A549 treated with CORT108297 at 1 μM for 4 hours (cell line): ENCODE results near the gene ITGB2. TPM values are rescaled to one million over a fixed set of nuclear protein-coding genes. Genes with fewer than 3 reads are reported as not detected.

Experiments
- total RNA-seq: library from RNA; stranded (reverse); fragments of 200-300 nt; extraction: Qiagen RNA extraction; gene quantifications from 5 replicates; pipeline ENCODE4 v1.2.3, GENCODE V29; 2022

Gene ITGB2
- 0.55 to 0.77 TPM (median 0.66 TPM) in 5 replicates for total RNA-seq

DNA sequence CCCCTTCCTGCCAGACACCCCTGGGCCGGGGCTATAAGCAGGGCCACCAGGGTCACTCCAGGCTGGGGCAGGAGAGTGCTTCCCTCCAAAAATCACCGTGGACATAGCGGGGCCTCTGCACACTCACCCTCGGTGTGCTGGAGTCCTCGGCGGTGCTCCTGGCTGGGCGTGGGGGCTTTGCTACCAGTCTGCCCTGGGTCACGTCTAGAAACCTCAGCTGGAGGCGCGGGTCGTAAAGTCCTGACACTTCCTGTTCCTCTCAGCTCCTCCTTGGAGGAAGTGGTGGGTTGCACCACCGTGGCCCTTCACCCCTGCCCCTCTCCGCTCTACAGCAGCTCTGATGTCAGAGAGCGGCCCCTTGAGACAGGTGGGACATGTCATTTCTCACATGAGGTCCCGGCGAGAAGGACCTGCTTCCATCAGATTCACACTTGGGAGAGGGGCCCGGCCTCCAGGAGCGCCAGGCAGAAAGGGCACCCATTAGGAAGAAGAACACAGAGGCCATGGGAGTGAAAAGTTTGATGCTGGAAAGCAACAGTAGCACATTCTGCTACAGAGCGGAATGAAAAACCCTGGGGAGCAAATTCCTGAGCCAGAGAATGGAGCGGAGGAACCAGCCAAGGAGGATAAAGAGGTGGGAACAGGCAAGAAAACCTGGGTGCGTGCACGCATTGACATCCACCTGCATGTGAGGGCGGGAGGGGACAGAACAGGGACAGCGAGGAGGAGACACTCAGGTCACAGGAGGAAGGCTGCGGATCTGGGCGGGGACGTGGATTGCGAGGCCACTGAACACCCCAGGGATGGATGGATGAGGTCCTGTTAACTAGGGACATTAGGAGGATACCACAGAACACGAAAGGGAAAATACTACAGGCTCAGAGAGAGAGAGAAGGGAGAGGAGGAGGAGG is at the start of gene ITGB2:
Gene ITGB2 (minus strand): TSS at position 206 of the 911 bp plus-strand sequence. CDS start 10,117 bp downstream, outside the sequence.

DNA sequence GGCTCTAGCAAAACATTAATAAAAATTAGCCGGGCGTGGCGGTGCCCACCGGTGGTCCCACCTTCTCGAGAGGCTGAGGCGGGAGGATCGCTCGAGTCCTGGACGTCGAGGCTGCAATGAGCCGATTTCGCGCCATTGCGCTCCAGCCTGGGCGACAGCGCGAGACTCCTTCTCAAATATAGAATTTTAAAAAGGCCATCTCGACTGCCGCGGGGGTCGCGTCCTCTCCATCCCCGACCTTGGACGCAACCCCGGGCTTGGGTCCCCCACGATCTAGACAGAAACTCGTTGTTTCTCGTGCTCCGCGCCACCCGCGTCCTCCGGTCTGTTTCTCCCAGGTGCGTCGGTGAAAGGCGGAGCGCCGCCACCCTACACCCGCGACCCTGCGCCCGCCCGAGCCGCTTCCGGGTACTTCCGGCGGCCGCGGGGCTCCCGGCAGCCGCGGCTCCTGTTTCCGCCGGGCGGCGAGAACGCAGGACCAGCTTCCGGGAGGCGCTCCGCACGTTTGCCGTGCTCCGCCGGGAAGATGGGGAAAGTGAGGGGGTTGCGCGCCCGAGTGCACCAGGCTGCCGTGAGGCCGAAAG is 18.9 kb upstream of the ITGB2 start, which contains the start of gene SLX9:
Gene SLX9 (plus strand): TSS at position 498 of the 584 bp plus-strand sequence. CDS start 29 bp downstream, at position 527.

GRCh38 chr21:44873356-44874239 is 47.1 kb downstream of the ITGB2 start, which contains the start of gene PTTG1IP:
PTTG1IP (minus strand) TSS chr21:44873690; CDS start chr21:44873616, 74 bp downstream.

Other genes with a start within 250 kb of the ITGB2 start
- gene KRTAP12-1, start 238.7 kb downstream of the ITGB2 start, total RNA-seq = not detected in 5 replicates
- not detected in 5 replicates for gene KRTAP10-12, start 223.7 kb downstream of the ITGB2 start, total RNA-seq
- not detected in 5 replicates for gene TSPEAR, start 209.3 kb downstream of the ITGB2 start, total RNA-seq
- gene UBE2G2, start 119.1 kb downstream of the ITGB2 start, total RNA-seq = 28.2 to 37.2 TPM (median 34.3 TPM) in 5 replicates
- 58.3 to 69.9 TPM (median 66.1 TPM) in 5 replicates for gene SUMO3, start 102.8 kb downstream of the ITGB2 start, total RNA-seq
- 94.0 to 104 TPM (median 98.7 TPM) in 5 replicates for gene PTTG1IP, start 47.2 kb downstream of the ITGB2 start, total RNA-seq
- 36.5 to 58.3 TPM (median 56.7 TPM) in 5 replicates for gene SLX9, start 19.1 kb upstream of the ITGB2 start, total RNA-seq
- 5.3 to 11.0 TPM (median 5.7 TPM) in 5 replicates for gene ADARB1, start 153.7 kb upstream of the ITGB2 start, total RNA-seq